ENCODE data around the gene PODN.

- TF ChIP-seq, protein P1, sequence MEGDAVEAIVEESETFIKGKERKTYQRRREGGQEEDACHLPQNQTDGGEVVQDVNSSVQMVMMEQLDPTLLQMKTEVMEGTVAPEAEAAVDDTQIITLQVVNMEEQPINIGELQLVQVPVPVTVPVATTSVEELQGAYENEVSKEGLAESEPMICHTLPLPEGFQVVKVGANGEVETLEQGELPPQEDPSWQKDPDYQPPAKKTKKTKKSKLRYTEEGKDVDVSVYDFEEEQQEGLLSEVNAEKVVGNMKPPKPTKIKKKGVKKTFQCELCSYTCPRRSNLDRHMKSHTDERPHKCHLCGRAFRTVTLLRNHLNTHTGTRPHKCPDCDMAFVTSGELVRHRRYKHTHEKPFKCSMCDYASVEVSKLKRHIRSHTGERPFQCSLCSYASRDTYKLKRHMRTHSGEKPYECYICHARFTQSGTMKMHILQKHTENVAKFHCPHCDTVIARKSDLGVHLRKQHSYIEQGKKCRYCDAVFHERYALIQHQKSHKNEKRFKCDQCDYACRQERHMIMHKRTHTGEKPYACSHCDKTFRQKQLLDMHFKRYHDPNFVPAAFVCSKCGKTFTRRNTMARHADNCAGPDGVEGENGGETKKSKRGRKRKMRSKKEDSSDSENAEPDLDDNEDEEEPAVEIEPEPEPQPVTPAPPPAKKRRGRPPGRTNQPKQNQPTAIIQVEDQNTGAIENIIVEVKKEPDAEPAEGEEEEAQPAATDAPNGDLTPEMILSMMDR (IDR thresholded peaks at IDR 0.05), result no peak
- TF ChIP-seq POLR2A (IDR thresholded peaks at IDR 0.05), result no peak
Observed at GRCh38 chr1:53108646-53109580, 46.9 kb downstream of the PODN start.
